ENCODE data around the gene F10.

The F10 gene

DNA sequence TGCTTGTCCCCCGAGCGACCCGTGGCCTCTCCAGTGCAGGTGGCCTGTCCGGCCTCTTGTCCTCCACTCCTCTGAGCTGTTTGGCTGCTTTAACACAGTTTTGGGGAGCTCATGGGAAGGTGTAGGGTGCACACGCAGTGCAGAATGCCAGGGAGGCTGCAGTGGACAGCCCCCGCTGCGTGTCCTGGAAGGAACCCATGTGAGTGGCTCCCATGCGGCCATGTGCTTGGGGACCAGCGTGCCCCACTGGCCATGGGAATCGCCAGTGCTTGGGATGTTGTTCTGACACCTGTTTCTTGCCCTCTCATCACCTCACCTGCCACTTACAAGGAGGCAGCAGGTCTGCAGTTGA, 39.6 kb upstream of the F10 start:
- H3K4me3 ChIP-seq (ENCODE audit: low read length), result no peak overlapping the region
- DNase-seq (ENCODE audit: low read depth), result no peak
- TF ChIP-seq, protein P1, sequence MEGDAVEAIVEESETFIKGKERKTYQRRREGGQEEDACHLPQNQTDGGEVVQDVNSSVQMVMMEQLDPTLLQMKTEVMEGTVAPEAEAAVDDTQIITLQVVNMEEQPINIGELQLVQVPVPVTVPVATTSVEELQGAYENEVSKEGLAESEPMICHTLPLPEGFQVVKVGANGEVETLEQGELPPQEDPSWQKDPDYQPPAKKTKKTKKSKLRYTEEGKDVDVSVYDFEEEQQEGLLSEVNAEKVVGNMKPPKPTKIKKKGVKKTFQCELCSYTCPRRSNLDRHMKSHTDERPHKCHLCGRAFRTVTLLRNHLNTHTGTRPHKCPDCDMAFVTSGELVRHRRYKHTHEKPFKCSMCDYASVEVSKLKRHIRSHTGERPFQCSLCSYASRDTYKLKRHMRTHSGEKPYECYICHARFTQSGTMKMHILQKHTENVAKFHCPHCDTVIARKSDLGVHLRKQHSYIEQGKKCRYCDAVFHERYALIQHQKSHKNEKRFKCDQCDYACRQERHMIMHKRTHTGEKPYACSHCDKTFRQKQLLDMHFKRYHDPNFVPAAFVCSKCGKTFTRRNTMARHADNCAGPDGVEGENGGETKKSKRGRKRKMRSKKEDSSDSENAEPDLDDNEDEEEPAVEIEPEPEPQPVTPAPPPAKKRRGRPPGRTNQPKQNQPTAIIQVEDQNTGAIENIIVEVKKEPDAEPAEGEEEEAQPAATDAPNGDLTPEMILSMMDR (conservative IDR thresholded peaks at IDR 0.05; ENCODE audit: low read length), result no peak

DNA sequence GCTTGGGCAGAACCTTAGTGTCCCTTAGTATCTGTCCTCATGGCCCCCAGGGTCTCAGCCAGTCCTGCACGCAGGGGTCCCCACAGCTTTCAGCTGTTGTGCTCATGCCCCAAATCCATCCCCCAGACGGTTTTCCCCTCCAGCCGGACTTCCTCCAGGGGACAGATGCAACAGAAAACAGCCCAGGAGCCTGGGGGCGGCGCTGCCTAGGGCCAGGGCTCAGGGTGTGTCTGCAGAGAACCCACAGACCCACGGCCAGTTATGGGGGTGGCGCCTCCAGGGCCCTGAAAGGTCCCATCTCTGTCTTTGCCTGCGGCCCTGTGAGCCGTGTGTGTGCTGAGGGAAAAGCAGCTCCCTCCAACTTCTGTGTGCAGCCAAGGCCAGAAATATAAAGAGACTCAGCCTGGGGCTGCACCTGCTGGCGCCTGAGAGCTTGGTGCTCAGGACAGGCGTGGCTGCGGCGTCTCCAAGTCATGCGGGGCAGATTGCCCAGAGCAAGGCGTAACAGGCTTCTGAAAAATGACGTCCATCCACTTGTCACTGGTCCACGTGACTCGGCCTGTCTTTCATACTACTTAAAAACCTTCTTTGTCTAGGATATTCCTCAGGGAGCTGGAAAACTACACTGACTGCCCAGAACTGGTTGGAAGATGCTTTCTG, 39.1 kb upstream of the F10 start:
- TF ChIP-seq, protein P1 (conservative IDR thresholded peaks at IDR 0.05; ENCODE audit: low read length), result no peak
- H3K4me3 ChIP-seq (ENCODE audit: low read length), result no peak overlapping the region
- DNase-seq (ENCODE audit: low read depth), result peak; percentile 8

DNA sequence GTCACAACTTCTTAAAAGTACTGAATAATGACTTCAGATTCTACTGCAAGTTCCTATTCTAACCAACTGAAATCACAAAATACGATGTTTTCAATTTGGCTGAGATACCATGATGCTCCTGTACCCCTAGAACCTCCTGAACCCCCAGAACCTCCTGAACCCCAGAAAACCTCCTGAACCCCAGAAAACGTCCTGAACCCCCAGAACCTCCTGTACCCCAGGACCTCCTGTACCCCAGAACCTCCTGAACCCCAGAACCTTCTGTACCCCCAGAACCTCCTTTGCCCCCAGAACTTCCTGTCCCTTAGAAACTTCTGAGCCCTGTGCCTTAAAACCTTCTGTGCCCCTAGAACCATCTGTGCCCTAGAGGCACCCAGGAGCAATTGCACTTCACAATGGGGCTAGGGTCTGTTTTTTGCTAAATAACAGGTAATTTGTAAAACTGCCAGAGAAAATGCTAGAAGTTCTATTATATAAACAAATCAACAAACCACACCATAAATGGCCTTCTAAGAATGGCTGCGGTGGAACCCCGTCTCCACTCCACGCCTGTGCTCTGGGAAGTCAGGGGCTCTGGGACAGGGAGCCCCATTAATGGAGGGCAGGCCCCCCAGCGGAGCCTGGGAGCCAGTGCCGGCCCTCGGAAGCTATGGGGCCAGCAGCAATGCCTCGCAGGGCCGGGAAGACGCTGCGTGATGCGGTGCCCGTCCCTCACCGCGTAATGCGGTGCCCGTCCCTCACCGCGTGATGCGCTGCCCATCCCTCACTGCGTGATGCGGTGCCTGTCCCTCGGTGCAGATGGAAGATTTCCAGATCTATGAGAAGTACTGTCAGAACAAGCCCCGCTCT, 38.3 kb upstream of the F10 start:
- TF ChIP-seq, protein P1 (conservative IDR thresholded peaks at IDR 0.05; ENCODE audit: low read length), result peak; percentile 9; the same call in 1 of the 2 replicates
- H3K4me3 ChIP-seq (ENCODE audit: low read length), result no peak overlapping the region
- no peak for DNase-seq (ENCODE audit: low read depth)

DNA sequence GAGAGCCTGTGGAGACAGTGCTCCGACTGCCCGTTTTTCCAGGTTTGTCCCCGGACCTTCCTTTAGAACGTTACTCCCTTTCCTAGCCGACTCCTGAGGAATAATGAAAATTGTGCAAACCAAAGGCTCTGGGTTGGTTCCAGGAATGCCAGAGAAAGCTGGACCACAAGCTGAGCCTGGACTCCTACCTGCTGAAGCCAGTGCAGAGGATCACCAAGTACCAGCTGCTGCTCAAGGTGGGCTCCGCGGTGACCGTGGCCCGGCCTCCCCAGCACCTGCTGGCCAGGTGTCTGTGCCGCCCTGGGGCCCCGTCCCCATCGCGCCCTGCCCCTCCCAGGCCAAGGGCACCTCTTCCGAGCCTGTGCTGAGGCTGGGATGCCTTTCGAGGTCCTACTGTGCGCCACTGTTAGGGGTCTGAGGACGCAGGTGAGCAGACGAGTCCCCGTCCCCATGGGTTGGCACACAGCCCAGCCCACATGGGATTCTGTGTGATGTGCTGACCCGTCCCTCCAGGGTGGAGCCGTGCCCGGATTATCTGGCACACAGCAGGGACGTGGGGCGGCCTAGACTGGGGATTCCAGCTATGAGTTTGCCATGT, 37.6 kb upstream of the F10 start:
- no peak overlapping the region for H3K4me3 ChIP-seq (ENCODE audit: low read length)
- TF ChIP-seq, protein P1 (conservative IDR thresholded peaks at IDR 0.05; ENCODE audit: low read length), result no peak
- no peak for DNase-seq (ENCODE audit: low read depth)

DNA sequence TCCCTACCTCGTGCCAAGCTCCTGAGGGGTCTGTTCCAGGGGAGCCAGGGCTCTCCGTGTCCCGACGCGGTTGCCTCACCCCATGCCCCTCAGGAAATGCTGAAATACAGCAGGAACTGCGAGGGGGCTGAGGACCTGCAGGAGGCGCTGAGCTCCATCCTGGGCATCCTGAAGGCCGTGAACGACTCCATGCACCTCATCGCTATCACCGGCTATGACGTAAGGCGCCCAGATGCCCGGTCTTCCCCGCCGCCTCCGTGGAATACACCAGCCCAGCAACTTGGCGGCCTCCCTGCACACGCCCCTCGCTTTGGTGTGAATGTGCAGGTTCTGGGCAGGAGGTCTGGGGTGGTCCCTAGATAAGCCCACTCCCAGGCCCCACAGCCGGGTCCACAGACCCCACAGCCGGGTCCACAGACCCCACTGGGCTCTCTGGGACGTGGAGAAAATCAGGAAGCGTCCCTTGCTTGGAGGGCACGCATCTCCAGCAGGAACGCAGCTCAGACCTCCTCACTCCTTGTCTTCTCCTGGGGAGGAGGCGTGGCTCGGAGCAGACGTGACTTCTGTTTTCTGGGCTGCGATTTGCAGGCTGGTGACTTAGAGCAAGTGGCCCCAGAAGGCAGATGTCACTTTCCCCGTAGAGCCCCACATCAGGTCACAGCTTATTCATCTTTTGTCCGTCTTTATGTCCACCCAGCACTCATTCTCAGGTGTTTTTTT, 36.4 kb upstream of the F10 start:
- DNase-seq (ENCODE audit: low read depth), result no peak
- TF ChIP-seq, protein P1 (conservative IDR thresholded peaks at IDR 0.05; ENCODE audit: low read length), result no peak
- H3K4me3 ChIP-seq (ENCODE audit: low read length), result no peak overlapping the region

DNA sequence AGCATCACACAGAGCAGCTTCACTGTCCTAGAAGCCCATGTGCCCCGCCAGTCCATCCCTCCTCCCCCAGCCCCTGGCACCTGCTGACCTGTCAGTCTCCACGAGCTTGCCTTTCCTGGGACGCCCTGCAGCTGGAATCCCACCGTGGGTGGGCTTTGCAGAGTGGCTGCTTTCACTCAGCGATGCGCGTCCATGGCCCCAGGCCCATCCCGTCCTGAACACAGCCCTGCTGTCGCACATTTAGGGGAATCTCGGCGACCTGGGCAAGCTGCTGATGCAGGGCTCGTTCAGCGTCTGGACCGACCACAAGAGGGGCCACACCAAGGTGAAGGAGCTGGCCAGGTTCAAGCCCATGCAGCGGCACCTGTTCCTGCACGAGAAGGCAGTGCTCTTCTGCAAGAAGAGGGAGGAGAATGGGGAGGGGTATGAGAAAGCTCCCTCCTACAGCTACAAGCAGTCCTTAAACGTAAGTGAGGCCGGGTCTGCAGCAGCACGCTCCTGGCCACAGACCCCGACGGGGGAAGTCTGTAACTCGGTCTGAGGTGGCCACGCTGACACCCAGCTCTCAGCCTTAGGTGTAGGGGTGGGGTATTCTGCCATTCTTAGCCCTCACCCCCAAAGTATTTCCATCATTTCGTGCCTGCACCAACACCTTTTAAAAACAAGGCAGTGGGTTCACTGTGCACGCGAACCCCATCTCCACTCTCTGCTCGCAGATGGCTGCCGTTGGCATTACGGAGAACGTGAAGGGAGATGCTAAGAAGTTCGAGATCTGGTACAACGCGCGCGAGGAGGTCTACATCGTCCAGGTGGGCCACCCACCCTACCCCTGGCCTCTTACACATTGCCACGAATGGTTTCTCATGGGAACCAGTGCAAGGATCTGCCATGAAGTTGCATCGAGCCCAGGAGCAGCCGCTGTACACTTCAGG, 35.3 kb upstream of the F10 start:
- TF ChIP-seq, protein P1 (conservative IDR thresholded peaks at IDR 0.05; ENCODE audit: low read length), result no peak
- no peak overlapping the region for H3K4me3 ChIP-seq (ENCODE audit: low read length)
- no peak for DNase-seq (ENCODE audit: low read depth)

Measured in AG10803 (cell line).